ENCODE measurements around the gene SELENON. TPM values are rescaled to one million over a fixed set of nuclear protein-coding genes. Genes with fewer than 3 reads are reported as not detected.

The SELENON gene
- total RNA-seq, 1 donor from 2014 or later: 39.6 TPM

DNA sequence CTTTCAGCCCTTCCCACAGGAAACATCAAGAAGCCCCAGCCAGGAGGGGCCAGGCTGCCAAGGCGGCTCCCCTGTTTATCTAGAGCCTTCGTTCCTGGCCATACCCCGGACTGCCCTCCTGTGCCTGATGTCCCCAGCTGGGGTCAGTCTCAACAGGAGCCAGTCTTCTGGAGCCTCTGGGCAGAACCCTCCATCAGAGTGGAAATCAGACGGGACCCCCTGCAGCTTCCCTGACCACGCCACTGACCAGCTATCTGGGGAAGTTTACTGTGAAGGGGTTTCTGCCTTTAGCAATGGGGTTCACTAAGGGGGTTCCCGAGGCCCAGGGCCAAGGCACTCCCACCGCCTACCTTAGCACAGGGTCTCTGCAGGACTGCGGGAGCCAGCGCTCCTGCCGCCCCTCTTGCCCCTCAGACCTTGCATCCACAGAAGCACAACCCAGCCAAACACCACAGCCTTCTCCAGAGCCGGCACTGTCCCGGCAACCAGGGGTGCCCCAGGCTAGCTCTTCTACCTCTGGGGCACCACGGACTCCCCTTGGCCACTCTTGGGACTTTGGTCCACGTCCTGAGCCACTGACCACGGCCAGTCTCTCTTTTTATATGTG, 16.2 kb downstream of the SELENON start:
- ATAC-seq (ENCODE audit: poor library complexity): no peak
- no peak for DNase-seq
- intact Hi-C loops (cut with DNase I): loop anchor here (10.0 kb wide), 2 partner anchors 411 to 571 kb away; partner anchors contain the start of gene RSRP1

DNA sequence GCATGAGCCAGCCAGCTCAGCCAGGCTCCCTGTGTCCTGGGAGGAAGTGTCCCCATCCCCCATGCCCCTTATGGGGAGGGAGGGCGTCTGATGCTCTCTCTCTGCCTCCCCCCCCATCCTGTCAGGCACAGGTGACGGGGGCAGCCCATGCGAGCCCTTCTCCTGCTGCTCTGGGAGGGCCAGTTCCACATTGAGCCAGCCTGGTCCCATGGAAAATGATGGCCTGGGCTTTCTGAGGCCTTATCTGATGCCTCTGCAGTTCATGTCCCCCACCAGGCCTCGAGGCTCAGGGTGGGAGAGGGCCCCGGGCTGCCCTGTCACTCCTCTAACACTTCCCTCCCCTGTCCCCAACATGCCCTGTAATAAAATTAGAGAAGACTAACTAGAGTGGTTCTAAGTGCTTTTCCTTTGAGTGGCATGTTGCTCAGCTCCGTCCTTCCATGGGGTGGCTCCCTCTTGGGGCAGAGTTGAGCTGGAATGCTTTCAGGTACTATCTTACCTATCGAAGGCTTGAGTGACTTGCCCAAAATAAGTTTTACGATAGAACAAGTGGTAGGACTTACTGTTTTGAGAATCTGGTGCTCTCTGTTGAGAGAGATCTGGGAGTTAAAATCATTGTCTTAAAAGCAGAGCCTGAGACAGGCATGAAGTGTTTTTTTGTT, 18.0 kb downstream of the SELENON start:
- DNase-seq: no peak
- intact Hi-C loops (cut with DNase I): loop anchor here (10.0 kb wide), 2 partner anchors 413 to 573 kb away; partner anchors contain the start of gene RSRP1
- ATAC-seq (ENCODE audit: poor library complexity): no peak

DNA sequence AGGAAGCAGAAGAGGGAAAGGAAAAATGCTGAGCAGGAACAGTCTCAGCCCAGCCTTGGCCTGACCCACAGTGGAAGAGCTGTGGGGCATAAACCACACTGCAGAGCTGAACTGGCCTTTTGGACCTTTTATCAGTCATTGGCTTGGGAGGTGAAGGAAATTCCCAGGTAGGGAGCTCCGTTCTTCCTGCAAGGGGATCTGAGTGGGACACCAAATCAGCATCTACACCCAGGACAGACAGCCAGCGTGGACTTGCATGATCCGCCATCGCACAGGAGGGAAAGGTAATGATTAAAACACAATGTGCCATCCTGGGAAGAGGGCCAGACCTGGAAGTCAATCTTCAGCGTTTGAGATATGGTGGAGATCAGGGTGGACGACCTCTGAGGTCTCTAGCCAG, 18.6 kb downstream of the SELENON start:
- intact Hi-C loops (cut with DNase I): loop anchor here (10.0 kb wide), 2 partner anchors 414 to 574 kb away; partner anchors contain the start of gene RSRP1
- ATAC-seq (ENCODE audit: poor library complexity): no peak

DNA sequence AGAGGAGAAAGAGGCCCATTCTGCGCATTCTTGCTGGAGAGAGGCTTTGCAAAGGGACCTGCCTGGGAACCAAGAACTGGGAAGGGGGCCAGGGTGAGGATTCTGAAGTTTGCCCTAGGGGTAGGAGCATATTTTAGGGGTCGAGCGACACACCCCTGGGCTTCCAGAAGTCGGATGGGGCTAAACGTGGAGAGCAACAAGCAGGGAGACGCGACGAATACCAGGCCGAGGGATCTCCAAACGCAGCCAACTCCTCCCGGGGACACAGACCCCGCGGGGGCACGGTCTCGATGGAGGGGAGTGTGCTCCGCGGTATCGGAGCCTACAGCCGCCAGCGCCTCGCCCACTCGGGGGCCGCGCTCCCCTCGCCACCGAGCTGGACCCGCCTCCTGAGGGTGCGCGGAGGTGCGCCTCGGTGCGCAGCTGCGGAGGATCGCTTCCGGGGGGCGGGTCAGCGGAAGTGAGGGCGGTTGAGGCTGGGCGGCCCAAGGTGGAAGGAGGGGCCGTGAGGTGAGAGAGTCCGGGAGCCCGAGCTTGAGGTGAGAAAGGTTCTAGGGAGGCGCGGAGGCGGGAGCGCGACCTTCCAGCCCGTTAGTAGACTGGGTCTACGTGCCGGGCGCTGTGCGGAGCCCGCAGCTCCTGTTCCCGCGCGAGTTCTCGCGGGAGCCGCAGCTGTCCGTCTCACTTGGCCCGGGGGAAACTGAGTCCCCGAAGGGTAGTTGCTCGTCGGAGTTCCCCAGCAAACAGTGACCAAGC, 19.7 kb downstream of the SELENON start, which contains the start of gene MTFR1L:
Gene MTFR1L (plus strand): TSS at position 464 of the 756 bp plus-strand sequence. CDS start 3,151 bp downstream, outside the sequence.
- intact Hi-C loops (cut with DNase I): loop anchor here (10.0 kb wide), 2 partner anchors 415 to 575 kb away; partner anchors contain the start of gene RSRP1
- peak; percentile 93 for ATAC-seq (ENCODE audit: poor library complexity)
- peak; percentile 93 for DNase-seq

More for the DNA sequence above, 18.6 kb downstream of the SELENON start:
- no peak for DNase-seq

DNA sequence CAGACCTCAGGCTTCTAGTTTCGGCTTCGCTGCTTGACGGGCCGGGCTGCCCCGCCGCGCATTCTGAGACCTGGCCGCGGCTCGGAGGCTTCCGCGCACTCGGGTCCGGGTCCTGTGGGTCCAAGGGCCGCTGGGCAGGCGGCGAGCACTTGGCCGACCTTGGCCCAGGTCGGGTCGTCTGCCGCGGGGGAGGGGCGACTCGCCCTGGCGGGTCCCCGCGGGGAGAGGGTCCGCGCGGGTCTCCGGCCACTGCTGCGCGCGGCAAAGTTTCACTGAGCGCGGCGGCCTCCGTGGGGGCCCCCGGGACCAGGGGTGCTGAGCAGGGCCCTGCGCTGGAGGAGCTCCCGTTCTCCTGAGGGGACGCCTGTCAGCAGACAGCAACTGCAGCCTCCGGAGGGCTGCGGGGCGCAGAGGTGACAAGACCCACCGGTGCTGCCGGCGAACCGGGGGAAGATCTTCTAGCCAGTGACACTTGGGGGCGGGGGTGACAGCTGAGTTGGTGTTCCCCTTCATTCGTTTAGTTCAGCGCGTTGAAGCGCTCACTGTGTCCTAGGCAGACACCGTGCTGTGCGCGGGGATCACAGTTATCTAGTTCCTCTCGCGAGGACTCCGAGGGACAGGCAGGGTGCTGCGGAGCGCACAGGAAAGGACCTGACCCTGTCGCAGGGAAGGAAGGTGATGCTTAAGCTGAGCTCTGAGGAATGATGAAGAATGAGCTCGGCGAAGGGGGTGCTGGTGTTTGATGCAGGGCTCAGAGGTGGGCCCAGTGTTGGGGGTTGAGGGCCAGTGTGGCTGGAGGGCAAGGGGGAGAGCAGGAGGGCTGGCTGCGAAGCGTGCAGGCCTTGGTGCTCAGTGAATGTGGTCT, 20.5 kb downstream of the SELENON start:
- DNase-seq (peak; percentile 72), ATAC-seq (ENCODE audit: poor library complexity) (peak; percentile 58)
- intact Hi-C loops (cut with DNase I): no loop called here

DNA sequence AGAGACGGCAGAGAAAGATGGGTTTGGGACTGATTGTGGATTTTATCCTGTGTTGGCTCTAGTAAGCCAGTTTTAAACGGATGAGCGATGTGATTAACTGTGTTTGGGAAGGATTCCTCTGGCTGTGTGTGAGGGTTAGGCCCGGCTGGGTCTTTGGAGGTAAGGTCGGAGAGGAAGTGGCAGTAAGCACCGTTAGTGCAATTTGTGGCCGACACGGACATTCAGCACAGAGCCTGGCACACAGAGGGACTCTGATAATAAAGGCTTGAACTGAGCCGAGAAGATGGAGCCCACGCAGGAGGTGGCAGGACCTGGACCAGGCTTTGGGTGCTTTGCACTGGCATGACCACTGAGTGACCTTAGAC, 21.1 kb downstream of the SELENON start:
- ATAC-seq (ENCODE audit: poor library complexity) (no peak), DNase-seq (no peak)
- intact Hi-C loops (cut with DNase I): no loop called here

DNA sequence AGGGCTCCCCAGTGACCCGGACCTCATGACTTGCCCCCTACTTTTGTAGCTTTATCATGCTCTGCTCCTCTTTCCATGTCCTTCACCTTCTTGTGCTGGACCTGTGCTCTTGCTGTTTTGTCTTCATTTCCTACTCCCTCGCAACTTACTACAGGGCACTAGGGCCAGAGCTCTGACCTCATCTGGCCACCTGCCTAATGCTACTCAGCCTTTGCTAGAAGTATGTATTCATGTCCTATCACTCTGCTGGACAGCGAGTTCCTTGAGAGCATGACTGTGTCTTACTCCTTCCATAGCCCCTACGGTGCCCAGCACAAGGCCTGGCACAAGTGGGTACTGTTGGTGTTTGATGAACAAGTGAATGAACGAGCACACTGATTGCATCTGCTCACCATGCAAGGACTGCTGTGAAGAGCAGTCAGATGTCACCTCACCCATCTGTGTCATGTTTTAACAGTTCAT, 21.7 kb downstream of the SELENON start:
- intact Hi-C loops (cut with DNase I): no loop called here
- no peak for ATAC-seq (ENCODE audit: poor library complexity)
- DNase-seq: no peak

DNA sequence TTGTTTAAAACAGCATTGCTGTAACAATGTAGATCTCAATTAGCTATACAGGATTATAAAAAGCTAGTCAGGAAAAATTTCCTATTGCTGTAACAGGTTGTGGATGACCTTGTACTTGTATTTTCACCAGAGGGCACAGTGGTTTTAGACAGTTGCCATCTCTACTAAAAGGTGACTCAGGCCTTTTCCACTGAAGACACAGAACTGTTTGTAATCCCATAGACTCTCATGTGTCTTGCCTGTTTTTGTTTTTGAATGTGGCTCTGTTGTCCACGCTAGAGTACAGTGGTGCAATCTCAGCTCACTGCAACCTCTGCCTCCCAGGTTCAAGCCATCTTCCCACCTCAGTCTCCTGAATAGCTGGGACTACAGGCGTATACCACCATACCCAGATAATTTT, 25.6 kb downstream of the SELENON start:
- intact Hi-C loops (cut with DNase I): no loop called here
- no peak for DNase-seq
- no peak for ATAC-seq (ENCODE audit: poor library complexity)

DNA sequence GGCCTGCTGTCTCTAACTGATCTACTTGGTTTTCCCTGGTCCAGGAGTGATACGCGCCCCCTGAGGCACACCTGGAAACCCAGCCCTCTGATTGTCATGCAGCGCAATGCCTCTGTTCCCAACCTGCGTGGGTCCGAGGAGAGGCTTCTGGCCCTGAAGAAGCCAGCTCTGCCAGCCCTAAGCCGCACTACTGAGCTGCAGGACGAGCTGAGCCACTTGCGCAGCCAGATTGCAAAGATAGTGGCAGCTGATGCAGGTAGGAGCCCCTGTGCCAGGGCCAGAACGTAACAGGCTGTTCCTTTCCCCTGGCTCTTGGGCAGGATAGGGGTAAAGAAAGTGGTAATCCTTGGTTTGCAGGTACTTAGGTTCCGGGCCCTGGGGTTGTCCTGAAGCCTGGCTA, 26.6 kb downstream of the SELENON start:
- intact Hi-C loops (cut with DNase I): no loop called here
- no peak for ATAC-seq (ENCODE audit: poor library complexity)

DNA sequence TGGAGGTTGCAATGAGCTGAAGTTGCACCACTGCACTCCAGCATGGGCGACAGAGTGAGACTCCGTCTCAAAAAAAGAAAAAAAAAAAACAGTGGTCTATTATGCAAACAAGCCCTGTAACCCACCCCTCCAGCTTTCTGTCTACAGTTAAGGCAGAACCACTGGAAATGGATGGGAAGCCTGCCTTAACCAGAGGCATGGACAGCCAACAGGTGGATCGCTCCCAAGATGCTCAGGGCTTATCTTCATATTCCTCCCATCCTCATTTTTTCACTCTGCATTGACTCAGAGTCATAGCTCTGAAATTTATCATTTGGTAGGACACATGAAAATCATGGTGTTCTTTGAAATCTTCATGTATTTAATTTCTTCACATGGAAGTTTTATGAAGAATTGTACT, 28.5 kb downstream of the SELENON start:
- DNase-seq: no peak
- intact Hi-C loops (cut with DNase I): no loop called here
- ATAC-seq (ENCODE audit: poor library complexity): no peak

More for the DNA sequence above, 26.6 kb downstream of the SELENON start:
- no peak for DNase-seq

DNA sequence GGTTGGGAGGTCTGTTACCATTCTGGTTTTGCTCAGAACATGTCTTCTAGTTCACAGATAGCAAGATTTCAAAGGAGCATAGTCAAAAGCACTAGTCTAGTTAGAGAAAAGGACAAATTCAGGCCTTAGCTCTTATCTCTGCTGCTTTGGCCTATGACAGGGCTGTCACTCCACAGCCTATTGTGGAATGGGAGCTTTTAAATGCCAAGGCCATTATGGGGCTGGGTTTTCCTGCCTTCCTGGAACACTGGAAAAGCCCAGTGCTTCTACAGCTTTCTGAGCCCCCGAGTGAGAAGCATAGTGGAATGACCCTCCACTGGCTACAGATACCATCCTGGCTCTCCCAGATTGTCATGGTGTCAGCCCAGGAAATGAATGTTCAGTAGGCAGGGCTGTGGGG, 29.1 kb downstream of the SELENON start:
- DNase-seq: no peak
- ATAC-seq (ENCODE audit: poor library complexity): no peak
- intact Hi-C loops (cut with DNase I): no loop called here

DNA sequence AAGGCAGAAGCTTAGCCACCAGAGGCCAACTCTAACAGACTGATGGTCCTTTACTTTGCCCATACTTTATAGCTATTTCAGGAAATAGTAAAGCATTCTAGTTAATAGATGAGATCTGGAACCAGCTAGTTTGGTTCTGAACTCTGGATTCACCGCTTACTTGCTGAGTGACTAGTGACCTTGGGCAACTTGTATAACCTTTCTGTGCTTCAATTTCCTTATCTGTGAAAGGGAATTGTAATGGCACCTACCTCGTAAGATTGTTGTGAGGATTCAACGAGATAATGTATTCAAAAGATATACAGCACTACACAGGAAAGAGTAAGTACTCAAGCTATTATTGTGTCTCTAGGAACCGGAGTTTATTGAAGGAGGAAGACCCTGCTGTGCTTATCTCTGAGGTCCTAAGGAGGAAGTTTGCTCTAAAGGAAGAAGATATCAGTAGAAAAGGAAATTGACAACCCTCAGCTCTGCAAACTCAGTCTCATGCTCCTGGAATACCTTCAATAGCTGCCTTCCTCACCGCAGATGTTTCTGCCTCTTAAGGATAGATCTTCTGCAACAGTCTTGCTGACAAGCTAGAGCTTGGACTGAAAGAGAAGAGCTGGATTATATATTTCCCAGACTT, 31.7 kb downstream of the SELENON start:
- ATAC-seq (ENCODE audit: poor library complexity) (no peak), DNase-seq (no peak)
- intact Hi-C loops (cut with DNase I): no loop called here

DNA sequence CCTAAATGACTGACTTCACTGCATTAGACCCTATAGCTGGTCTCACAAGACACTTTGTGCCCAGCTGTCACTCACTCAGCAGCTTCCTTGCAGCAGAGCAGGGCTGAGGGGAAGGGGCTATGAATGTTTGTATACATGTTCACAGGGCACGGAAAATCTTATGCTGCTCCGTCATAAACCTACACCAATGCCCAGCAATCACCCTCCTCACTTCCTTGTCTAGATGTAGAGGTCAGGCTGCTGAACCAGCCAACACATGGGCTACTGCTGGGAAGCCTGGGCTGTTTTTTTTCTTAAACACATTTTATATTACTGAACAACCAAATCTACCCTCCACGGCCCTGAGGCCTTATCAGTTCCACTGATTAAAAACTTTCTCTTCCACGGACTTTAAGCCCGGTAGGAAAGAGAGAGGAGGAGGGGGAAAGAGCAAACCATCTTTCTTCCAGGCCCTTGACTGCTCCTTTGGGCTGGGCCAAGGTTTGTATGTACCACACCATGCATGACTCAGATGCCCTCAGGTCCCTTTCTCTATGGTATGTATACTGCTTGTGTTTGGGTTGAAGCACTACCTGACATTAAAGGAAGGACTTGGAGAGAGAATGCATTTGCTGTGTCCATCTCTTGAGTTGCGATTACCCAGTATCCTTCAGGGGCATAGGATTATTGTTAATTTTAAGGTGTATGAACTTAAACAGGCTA, 32.5 kb downstream of the SELENON start:
- DNase-seq (no peak), ATAC-seq (ENCODE audit: poor library complexity) (no peak)
- intact Hi-C loops (cut with DNase I): no loop called here

DNA sequence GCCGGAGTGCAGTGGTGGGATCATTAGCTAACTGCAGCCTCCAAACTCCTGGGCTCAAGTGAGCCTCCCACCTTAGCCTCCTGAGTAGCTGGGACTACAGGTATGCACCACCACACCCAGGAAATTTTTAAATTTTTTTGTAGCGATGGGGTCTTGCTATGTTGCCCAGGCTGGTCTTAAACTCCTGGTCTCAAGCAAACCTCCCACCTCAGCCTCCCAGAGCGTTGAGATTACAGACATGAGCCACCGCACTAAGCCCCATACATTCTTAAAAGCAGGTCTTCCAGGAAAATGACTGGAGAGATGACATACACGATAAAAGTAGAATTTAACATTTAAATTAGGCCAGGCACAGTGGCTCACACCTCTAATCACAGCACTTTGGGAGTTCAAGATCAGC, 33.2 kb downstream of the SELENON start:
- ATAC-seq (ENCODE audit: poor library complexity) (no peak), DNase-seq (no peak)
- intact Hi-C loops (cut with DNase I): no loop called here

DNA sequence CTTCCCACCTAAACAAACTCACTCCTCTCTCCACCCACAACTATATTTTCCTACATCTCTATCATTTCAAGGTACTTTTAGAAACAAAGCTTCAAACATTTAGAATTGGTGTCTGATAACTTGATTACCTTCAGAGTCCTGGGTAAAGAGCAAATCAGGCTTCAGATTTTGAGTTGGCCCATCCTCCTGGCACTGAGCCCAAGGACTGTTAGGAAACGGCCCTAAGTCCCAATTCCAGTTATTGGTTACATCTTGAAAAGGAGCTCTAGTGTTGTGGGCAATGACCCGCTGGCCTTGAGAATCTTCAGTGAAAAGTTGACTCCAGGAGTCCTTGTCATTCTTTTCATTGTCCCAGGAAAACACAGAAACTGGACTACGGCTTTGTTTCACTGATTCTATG, 34.9 kb downstream of the SELENON start:
- intact Hi-C loops (cut with DNase I): no loop called here
- DNase-seq: no peak

DNA sequence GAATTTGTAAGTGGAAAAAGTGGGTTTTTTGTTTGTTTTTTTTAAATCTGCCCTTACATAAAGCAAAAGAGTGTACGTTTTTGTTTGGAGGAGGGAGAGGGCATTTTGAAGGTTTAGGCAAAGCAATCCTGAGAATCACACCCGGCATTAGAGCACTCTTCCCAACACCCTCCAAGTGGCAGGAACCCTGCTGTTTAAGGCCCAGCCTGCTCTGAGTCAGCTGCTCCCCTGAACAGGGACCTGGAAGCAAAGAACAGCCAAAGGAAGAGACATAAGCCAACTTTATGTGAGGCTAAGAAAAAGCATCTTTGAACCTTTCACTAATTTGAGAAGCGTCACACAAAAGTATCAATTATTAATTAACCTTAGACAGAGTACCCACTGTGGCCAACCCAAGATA, 36.7 kb downstream of the SELENON start:
- no peak for ATAC-seq (ENCODE audit: poor library complexity)
- intact Hi-C loops (cut with DNase I): no loop called here
- no peak for DNase-seq

More for the DNA sequence above, 34.9 kb downstream of the SELENON start:
- ATAC-seq (ENCODE audit: poor library complexity): no peak

DNA sequence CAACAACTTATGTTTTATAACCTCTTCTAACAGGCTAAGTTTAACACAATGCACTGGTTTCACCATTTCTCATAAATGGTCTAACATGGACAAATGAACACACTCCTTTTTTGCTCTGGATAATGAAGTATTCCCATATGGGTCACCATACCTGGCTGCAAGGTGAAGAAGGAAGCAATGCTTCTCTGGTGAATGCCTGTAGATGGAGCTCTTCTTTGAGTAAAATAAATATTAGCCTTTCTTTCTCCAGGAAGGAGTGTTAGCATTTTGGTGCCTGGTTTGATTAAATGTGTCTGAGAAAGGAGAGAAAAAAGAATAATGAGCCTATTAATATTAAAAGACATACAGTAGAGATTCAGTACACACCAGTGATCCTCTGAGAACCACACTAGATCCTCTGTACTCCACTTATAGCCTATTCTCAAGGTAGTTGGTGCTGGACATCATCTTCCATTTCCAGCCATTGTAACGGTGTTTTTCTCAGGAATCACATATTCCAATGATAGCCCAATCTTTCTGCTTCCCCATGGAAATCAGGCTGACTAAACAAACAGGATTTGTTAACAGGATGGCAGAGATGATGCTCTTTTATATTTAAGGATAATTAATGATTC, 37.4 kb downstream of the SELENON start:
- ATAC-seq (ENCODE audit: poor library complexity): no peak
- DNase-seq: no peak
- intact Hi-C loops (cut with DNase I): no loop called here
